Stimulated activated CD8-positive, alpha-beta memory T cell treated with anti-CD3 and anti-CD28 coated beads, Interleukin-7, amount 100 ng/mL, for 24 hours (primary cell): ENCODE results near the gene KRT16.
"Not testable (repeated sequence)": the region's sequence is repeated elsewhere in the genome, so short reads cannot be mapped to it uniquely, and the experiment has no call there.

Source experiments
- DNase-seq: peaks from one replicate; pipeline ENCODE4 v3.0.0-alpha.2; 2020; ENCODE audit warnings: low read depth

Gene KRT16

DNA sequence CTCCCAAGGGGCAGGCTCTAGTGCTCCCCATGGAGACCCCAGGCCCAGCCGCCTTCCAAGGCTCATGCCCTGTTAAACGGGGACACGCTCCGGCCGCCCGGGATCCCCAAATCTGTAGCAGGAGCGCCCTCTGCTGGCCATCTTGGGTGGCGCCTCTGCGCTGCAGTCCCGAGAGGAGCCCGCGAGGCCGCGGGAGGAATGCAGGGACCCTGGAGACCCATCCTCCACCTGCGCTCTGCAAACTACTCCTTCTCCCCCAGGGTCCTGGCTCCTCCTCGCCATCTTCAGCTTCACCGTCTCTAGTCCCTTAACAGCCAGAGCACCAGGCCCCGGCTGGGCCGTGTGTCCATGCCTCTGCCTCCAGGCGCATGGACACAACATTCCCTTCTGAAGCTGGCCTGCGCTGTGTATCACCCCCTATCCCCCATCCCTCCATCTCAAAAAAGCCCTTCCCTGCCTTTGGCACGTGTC is 35.4 kb upstream of the KRT16 start:
- DNase-seq: peak; percentile 90

DNA sequence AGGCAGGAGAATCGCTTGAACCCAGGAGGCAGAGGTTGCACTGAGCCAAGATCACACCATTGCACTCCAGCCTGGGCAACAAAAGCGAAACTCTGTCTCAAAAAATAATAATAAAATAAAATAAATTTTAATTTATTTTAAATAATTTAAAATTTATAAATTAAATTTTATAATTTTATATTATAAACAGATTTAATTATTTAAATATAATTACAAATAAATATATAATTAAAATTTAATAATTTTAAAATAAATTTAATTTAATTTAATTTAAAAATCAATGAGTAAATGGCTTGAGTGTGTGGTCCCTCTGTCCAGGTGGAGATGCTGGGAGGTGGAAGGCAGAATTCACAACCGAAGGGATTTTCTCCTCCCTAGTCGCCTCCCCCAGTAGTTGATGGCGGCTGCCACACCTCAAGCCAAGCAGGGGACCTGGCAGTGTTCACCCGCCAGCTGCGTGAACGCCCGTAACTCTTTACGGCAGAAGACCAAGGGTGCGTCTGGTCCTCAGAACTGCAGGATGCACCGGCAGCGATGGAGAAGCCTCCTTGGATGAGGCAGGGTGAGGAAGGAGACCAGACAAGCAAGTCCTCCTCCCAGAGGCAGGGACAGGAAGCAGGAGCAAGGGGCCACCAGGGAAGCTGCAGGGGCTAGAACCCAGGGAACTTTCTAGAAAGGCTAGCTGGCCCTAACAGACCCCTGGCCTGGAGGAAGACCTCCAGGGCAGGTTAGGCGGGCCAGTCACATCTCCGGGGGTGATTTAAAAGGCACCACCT is 34.7 kb upstream of the KRT16 start:
- DNase-seq: no peak

DNA sequence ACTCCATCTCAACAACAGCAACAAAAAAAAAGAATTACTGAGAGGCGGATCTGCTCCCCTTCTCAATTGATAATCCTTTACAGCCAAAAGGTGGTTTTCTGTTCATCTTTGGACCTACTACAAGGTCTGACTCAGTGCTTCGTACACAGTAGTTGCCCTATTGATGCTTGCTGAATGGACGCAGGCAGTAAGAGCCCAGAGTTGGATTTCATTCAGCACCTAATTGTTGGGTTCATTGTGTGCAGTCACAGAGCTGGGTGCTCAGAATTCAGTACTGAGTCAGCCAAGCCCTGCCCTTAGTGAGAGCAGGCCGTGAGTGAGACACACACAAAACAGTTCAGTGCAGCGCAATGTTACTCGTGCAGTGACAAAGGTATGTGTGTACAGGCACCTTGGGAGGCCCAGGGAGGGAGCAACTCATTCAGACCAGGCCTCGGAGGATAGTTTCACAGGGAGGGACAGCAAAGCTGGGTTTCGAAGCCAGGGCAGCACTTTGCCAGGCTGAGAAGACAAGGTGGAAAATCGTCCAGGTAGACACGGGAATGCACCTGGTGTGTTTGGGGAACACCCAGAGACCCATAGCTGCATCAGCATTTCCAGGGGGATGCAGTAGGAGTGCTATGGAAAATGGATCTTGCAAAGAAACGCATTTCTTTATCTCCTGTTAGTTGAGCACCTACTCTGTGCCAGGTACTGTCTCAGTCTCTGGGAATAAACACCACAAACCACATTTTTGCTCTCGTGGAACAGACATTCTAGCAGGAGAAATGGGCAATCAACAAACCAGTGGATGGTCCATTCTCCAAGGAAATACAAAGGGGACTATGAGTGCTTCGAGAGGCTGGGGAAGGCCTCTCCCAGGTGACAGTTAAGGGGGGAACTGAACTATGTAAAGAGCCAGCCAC is 29.9 kb upstream of the KRT16 start:
- no peak for DNase-seq

- not testable (repeated sequence) for DNase-seq
Measured at GRCh38 chr17:41640596-41640995, 28.0 kb upstream of the KRT16 start.

GRCh38 chr17:41639492-41640473 is 27.2 kb upstream of the KRT16 start:
- no peak for DNase-seq

DNA sequence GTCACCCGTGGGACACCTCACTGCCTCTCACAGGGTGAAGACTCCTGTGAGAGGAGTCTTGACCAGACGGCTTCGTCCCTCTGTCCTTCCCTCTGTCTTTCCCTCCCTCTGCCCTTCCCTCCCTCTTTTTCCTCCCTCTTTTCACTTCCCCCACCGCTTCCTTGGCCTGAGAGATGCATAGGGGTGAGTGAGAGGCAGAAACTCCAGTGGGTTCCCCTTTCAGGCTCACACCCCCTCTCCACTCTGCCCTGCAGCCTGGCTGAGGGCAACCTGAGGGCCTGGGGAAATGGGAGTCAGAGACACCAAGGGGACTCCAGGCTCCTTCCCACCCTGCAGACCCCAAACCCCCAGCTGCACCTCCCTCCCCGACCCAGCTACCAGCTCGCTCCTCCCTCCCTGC is 26.4 kb upstream of the KRT16 start:
- DNase-seq: no peak

GRCh38 chr17:41638194-41638593 is 25.6 kb upstream of the KRT16 start:
- DNase-seq: no peak

- no peak for DNase-seq
Measured at GRCh38 chr17:41636652-41637051, 24.1 kb upstream of the KRT16 start.

- no peak for DNase-seq
Measured at GRCh38 chr17:41635121-41636097, 22.8 kb upstream of the KRT16 start.

DNA sequence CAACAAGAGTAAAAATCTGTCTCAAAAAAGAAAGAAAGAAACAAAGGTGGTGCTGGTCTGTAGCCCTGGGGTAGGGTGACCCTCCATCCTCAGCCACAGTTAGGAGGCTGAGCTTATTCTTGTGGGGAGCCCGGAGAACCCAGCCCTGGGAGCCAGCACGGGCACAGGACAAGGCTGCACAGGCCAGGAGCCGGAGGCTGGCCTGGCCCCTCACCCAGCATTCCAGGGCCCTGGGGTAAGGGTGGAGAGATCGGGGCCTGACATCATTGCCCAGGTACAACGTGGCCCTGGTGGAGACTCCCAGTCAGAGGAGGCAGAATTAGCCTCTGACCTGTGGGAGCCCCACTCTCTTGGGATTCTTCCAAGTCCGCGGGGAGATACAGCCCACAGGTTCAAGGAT is 22.1 kb upstream of the KRT16 start:
- DNase-seq: no peak

- DNase-seq: no peak
Measured at GRCh38 chr17:41633556-41634199, 21.1 kb upstream of the KRT16 start.

DNA sequence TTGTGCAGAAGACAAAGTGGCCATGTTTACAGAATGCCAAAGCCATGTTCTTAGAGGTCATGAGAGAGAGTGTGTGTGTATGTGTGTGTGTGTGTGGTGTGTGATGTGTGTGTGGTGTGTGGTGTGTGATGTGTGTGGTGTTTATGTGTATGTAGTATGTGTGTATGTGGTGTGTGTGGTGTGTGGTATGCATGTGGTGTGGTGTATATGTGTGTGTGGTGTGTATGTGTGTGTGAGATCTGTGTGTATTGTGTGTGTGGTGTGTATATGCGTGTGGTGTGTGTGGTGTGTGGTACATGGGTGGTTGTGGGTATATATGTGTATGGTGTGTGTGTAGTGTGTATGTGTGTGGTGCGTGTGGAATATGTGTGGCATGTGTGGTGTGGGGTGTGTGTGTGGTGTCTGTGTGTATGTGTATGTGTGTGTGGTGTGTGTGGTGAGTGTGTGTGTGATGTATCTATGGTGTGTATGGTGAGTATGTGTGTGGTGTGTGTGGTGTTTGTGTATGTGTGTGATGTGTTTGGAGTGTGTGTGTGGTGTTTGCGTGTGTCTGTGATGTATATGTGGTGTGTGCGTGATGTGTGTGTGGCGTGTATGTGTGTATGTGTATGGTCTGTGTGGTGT is 20.0 kb upstream of the KRT16 start:
- no peak for DNase-seq

DNA sequence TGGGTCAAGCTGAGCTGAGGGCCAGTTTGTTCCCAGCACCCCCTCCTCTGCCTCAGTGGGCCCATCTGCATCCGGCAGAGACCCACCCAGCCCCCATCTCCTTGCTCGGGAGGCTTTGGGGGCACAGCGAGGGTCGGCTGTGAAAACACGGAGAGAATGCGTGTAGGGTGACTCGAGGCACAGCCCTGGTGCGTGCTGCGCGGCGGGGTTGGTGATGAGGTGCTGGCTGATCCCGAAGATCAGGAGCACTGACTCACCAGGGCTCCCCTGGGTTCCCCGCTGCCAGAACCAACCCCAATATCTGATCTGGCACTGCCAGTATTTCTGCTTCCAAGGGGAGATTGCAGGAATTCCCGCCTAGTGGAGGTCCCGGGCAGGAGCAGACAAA is 19.3 kb upstream of the KRT16 start:
- DNase-seq: no peak

- DNase-seq: no peak
Measured at GRCh38 chr17:41631025-41631897, 18.7 kb upstream of the KRT16 start.

DNA sequence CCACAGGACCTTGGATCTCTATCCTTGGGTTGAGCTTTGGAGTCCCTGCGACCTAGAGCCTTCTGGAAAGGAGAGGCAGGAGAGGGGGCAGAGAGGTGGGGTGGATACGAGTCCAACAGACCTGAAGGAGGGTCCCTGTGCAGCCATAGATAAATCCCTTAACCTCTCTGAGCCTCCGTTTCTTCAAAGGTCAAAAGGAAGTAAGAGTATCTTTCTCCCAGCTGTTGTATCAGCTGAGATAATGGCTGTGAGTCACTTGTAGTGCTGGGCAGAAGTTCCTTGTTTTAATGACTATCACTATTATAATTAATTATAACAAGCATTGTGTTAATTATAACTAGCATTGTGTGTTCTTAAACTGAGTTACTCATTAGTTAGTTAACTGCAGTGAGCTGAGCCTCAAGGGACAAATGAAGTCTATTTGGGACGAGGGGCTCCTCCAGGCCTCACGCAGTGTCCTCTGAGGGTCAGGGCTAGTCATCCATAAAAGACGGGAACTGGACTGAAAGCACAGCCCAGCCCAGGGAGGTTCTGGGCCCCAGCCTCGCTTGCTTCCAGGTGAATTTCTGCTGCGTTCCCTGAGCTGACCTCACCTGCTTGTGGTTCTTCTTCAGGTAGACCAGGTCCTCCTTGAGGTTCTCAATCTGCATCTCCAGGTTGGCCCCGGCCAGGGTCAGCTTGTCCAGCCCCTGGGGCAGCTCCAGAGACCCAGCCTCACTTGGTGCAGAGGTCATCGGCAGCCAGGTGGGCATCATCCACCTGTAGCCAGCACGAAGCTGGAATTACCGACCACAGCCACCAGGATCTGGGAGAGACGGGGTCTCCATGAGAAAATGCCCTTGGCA is 17.5 kb upstream of the KRT16 start:
- no peak for DNase-seq

- no peak for DNase-seq
Measured at GRCh38 chr17:41629316-41629715, 16.7 kb upstream of the KRT16 start.

- DNase-seq: not testable (repeated sequence)
Measured at GRCh38 chr17:41628621-41629255, 16.2 kb upstream of the KRT16 start.
